HG03457 (cell line): ENCODE data around the gene PSMD11.

Experiments
- ATAC-seq: cut with Tn5 transposase; IDR thresholded peaks from one replicate; pipeline ENCODE4 v1.9.1; 2021; ENCODE audit warnings: moderate number of reproducible peaks; ENCODE audit not compliant: unreplicated experiment

PSMD11 gene

GRCh38 chr17:32463304-32463703 is 19.0 kb downstream of the PSMD11 start:
- no peak for ATAC-seq

- no peak for ATAC-seq
Observed at GRCh38 chr17:32464374-32464773, 20.1 kb downstream of the PSMD11 start.

GRCh38 chr17:32467949-32468348 is 23.6 kb downstream of the PSMD11 start:
- ATAC-seq = no peak

- ATAC-seq = no peak
Observed at GRCh38 chr17:32470405-32471167, 26.3 kb downstream of the PSMD11 start.

GRCh38 chr17:32471652-32472051 is 27.3 kb downstream of the PSMD11 start:
- ATAC-seq = no peak

- no peak for ATAC-seq
Observed at GRCh38 chr17:32475258-32475657, 30.9 kb downstream of the PSMD11 start.

- ATAC-seq = no peak
Observed at GRCh38 chr17:32477220-32477619, 32.9 kb downstream of the PSMD11 start.

GRCh38 chr17:32479074-32479617 is 34.8 kb downstream of the PSMD11 start:
- no peak for ATAC-seq

- no peak for ATAC-seq
Observed at GRCh38 chr17:32481193-32481592, 36.9 kb downstream of the PSMD11 start.

- no peak for ATAC-seq
Observed at GRCh38 chr17:32482568-32483320, 38.4 kb downstream of the PSMD11 start.

GRCh38 chr17:32483451-32484019 is 39.2 kb downstream of the PSMD11 start:
- ATAC-seq = no peak

GRCh38 chr17:32484041-32484461 is 39.7 kb downstream of the PSMD11 start:
- no peak for ATAC-seq

GRCh38 chr17:32484628-32485027 is 40.3 kb downstream of the PSMD11 start:
- no peak for ATAC-seq

GRCh38 chr17:32485261-32486110 is 41.2 kb downstream of the PSMD11 start:
- no peak for ATAC-seq

- no peak for ATAC-seq
Observed at GRCh38 chr17:32486111-32486700, 41.9 kb downstream of the PSMD11 start.

- no peak for ATAC-seq
Observed at GRCh38 chr17:32486701-32487472, 42.6 kb downstream of the PSMD11 start, which contains the start of gene CDK5R1. Gene CDK5R1, plus strand, starts transcription at chr17:32486993. Its CDS starts 628 bp downstream, at chr17:32487621.

GRCh38 chr17:32487473-32488176 is 43.3 kb downstream of the PSMD11 start:
- no peak for ATAC-seq

- ATAC-seq = no peak
Observed at GRCh38 chr17:32488177-32488542, 43.9 kb downstream of the PSMD11 start.

GRCh38 chr17:32488604-32489180 is 44.4 kb downstream of the PSMD11 start:
- ATAC-seq = no peak
